NK-92 (cell line): ENCODE measurements around the gene UNC45A.

Source experiments
- DNase-seq: peaks from one replicate; lab custom pipeline; 2025; ENCODE audit not compliant: unreplicated experiment; lab: John Stamatoyannopoulos, UW

The UNC45A gene

DNA sequence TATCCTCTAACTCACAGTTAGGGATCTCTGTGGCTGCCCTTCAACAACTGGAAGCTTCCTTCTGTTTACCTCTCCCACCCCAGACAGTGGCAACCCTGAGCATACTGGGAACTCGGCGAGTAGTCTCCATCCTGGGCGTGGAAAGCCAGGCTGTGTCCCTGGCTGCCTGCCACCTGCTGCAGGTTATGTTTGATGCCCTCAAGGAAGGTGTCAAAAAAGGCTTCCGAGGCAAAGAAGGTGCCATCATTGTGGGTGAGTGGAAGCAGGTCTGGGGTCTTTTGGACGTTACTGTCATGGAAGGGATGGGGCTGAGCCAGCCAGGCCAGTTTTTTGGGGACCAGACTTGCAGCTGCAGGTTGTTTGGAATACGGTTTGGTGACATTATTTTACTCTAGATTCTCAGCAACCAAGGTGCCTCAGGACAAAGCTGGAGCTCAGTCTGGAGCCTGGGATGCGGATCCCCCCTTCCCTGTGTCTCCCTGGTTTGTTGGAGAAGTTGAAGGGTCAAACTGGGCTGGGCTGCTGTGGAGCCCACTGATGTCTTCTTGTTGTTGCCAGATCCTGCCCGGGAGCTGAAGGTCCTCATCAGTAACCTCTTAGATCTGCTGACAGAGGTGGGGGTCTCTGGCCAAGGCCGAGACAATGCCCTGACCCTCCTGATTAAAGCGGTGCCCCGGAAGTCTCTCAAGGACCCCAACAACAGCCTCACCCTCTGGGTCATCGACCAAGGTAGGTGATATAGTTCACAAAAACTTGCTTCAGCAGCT, 7.5 kb downstream of the UNC45A start:
- no peak for DNase-seq

GRCh38 chr15:90945091-90945490, 10.0 kb downstream of the UNC45A start:
- no peak for DNase-seq

- no peak for DNase-seq
Measured at GRCh38 chr15:90946538-90946937, 11.5 kb downstream of the UNC45A start.

GRCh38 chr15:90946941-90947576, 12.0 kb downstream of the UNC45A start:
- DNase-seq, result no peak

DNA sequence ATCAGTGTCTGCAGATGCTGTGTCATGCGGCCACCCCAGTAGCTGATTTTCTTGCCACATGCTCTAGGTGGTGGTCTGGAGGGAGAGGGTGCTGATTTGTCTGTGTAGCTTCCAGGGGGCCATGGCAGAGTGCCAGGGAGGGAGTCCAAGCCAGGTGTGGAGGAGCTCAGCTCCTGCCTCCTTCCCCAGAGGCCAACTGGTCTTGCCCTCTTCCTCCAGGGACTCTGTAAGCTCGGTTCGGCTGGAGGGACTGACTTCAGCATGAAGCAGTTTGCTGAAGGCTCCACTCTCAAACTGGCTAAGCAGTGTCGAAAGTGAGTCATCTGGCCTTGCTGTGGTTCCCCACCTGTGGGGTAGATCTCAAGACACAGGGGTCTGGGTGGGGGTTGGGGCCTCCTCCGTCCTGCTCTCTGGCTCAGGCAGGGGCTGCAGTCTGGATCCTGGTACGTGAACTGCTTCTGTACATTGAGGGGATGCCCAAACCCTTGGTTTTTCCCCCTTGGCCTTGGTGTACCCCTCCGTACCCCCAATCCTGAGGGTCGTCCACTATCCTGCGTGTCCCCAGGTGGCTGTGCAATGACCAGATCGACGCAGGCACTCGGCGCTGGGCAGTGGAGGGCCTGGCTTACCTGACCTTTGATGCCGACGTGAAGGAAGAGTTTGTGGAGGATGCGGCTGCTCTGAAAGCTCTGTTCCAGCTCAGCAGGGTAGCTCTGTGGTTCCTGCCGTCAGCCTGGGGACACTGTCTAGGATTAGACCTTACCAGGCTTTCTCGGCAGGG, 12.7 kb downstream of the UNC45A start:
- DNase-seq, result no peak

DNA sequence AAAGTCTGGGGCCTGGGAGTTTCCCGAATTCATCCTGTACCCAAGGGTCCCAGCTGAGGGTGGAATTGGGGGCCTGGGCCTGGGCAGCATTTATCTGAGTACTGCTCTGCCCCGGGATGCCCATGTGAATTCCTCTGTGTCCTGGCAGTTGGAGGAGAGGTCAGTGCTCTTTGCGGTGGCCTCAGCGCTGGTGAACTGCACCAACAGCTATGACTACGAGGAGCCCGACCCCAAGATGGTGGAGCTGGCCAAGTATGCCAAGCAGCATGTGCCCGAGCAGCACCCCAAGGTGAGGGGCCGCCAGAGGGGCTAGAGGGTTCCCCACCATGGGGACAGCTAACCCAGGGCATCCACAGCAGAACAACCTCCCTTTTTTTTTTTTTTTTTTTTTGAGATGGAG, 13.4 kb downstream of the UNC45A start:
- DNase-seq, result no peak

GRCh38 chr15:90949979-90950675, 15.0 kb downstream of the UNC45A start:
- no peak for DNase-seq

DNA sequence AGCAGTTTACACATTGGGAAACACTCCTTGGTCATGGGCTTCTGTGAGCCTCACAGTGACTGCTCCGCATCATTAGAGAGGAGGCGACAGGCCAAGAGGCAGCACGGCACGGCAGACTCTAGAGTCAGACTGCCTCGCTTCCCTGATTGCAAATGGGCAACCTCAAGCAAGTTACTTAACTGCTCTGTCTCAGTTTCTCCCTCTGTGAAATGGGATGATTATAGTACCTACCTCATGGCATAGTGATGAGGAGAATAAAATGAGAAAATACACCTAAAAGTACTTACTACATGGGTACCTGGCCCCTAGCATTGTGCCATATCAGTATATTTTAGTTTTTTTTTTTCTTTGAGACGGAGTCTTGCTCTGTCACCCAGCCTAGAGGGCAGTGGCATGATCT, 15.6 kb downstream of the UNC45A start:
- DNase-seq, result no peak

DNA sequence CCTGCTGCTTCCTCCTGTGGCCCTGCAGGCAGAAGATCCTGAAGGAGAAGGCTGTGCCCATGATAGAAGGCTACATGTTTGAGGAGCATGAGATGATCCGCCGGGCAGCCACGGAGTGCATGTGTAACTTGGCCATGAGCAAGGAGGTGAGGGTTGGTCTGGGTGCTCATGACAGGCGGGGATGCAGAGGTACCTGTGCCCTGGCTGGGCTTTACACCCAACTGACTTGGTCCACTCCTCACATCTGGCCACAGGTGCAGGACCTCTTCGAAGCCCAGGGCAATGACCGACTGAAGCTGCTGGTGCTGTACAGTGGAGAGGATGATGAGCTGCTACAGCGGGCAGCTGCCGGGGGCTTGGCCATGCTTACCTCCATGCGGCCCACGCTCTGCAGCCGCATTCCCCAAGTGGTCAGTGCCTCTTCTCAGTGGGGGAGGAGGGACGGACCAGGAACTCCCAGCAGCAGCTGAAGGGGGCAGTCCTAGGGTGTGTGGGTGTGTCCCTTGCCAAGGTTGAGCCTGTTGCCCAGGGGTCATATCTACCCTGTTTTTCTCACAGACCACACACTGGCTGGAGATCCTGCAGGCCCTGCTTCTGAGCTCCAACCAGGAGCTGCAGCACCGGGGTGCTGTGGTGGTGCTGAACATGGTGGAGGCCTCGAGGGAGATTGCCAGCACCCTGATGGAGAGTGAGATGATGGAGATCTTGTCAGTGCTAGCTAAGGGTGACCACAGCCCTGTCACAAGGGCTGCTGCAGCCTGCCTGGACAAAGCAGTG, 18.0 kb downstream of the UNC45A start:
- no peak for DNase-seq

GRCh38 chr15:90953947-90954711, 19.0 kb downstream of the UNC45A start:
- no peak for DNase-seq

DNA sequence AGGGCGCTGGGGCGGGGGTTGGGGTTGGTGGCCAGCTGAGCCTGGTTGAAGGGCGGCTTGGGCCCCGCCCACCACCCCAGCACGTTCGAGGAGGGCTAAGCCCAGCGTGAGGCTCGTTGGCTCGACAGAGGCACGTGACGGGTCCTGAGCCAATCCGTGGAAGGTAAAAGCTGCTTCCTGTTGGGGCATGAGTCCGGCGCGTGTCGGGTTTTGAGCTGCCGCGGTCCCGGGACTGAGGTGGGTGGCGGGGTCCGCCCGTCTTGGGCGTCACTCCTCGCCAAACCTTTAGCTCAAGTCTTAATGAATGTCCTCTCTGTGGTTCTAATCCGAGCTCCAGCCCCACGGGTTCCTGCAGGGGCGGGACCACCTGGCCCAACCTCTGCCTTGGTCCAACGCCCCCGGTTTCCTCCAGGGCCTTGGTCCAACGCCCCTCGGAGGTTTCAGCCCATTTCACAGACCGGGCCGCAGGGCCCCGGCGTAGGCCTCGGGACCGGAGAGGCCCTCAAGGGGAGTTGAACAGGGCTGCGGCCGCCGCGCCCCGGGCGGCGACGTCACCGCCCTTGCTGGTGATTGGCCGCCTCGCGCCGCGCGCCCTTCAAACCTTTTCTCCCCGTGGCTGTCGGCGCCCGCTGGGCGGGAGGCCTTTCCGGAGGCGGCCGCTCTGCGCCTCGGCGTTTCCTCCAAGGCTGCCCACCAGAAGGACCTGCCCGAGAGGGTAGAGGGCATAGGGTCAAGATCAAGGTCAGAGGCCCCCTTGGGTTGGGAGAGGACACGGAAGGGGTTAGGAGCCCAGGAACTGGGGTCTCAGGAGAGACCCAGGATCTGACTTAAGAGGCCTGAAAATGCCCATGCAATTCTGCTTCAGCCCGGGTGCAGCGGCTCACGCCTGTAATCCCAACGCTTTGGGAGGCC, 19.9 kb downstream of the UNC45A start, which contains the start of gene RCCD1:
Gene RCCD1 (plus strand): TSS at position 173 of the 912 bp plus-strand sequence. CDS start 1,851 bp downstream, outside the sequence.
- DNase-seq, result peak; percentile 40

- DNase-seq, result no peak
Measured at GRCh38 chr15:90955624-90956273, 20.7 kb downstream of the UNC45A start.

- no peak for DNase-seq
Measured at GRCh38 chr15:90956274-90957030, 21.4 kb downstream of the UNC45A start.

GRCh38 chr15:90957031-90957790, 22.1 kb downstream of the UNC45A start:
- no peak for DNase-seq

GRCh38 chr15:90957791-90958190, 22.7 kb downstream of the UNC45A start:
- no peak for DNase-seq

DNA sequence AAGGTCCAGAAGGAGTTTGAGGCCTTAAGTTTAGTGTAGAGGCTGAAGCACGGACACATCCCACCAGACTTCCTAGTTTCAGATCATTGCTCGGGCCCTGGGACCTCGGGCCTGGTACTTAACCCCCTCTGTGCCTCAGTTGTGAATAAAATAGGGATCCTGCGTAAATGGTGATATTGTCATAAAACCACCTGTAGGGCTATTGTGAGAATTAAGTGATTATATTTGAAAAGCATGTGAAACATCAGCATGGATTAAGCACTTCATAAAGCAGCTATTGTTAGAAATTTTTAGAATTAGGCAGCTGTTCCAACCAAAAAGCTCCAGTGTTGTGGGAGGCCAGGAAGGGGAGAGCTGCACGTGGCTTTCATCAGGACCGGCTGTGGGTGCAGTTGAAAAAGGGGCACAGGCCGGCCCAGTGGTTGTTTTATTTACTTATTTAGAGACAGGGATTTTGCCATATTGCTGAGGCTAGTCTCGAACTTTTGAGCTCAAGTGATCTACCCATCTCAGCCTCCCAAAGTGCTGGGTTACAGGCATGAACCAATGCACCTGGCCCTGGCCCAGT, 24.0 kb downstream of the UNC45A start:
- DNase-seq, result no peak
